ENCODE results near the gene CTDSPL.

The CTDSPL gene

DNA sequence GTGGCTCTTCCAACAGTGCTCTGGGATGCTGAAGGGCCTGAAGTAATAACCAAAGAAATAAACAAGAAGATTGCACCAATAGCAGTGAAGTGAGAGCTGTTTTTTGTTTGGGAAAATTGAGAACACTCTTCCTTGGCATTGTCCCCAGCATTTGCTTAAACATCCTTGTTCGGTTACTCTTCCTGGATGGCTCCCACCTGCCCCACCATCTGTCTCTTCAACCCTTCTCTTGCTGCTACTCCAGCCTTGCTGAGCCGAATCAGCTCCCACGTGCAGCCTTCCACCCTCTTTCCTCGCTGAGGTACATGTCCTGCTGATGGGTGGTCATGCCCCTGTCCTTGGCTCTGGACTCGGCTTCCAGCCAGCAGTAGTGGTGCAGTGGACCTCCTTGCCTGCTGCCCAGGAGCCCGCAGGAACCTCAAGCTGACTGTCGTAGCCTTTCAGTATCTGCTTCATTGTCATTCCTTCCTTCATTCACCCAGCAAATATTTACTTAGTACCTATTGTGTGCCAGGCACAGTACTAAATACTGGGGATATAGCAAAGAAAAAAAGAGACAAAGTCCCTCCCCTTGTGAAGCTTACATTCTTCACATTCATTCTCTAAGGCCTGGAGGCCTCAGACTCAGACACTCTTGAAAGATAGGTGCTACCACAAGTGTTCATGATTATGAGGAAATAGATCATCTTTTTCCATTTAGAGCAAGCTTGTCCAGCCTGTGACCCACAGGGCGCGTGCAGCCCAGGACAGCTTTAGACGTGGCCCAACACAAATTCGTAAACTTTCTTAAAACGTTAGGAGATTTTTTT lies 111.8 kb downstream of the CTDSPL start:
- no peak for DNase-seq (ENCODE audit: low read depth)
- H3K4me3 ChIP-seq (ENCODE audit: low read length): no peak overlapping the region
- TF ChIP-seq, protein P1, sequence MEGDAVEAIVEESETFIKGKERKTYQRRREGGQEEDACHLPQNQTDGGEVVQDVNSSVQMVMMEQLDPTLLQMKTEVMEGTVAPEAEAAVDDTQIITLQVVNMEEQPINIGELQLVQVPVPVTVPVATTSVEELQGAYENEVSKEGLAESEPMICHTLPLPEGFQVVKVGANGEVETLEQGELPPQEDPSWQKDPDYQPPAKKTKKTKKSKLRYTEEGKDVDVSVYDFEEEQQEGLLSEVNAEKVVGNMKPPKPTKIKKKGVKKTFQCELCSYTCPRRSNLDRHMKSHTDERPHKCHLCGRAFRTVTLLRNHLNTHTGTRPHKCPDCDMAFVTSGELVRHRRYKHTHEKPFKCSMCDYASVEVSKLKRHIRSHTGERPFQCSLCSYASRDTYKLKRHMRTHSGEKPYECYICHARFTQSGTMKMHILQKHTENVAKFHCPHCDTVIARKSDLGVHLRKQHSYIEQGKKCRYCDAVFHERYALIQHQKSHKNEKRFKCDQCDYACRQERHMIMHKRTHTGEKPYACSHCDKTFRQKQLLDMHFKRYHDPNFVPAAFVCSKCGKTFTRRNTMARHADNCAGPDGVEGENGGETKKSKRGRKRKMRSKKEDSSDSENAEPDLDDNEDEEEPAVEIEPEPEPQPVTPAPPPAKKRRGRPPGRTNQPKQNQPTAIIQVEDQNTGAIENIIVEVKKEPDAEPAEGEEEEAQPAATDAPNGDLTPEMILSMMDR (IDR thresholded peaks at IDR 0.05; ENCODE audit: insufficient read depth, low read depth, low read length, missing control alignments): no peak

DNA sequence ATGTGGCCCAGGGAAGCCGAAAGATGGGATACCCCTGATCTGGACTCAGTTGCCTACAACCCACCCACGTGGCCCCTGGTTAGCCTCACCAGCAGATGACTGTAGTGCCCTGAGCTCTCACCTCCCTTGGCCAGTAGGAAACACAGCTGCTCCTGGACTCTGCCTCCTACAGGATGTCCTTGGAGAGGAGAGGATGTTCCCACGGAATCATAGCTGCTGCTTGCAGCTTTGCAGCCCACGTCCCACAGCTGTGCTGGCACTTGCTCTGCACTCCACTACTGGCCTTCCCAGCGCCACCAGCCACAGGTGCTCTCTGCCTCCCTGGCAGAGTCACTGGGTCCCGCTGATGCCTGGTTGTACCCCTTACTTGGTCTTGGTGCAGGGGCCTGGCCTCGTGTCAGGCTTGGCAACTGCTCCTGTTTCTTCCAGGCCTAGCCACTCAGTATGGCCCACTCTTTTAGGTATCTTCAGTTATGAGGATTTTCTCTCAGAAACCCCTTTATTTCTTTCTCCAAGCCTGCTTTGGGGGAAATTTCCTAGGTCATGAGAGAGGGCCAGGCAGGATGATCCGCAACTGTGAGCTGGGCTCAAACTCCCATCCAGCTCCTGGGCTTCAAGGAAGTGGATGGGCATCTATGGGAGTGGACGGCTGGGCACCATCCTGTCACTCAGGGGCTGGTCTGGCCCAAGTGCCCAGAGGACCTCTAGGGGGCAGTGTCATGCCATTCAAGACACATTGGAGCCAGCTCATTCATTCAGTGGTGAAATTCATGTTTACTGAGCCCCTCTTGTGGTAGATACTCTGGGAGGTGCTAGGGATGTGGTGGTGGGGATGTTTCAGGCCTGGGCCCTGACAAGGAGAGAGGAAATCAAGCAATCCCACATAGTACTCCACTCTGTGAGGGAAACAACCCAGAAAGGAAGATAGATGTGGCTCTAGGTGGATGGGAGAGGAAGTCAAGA lies 112.7 kb downstream of the CTDSPL start:
- no peak overlapping the region for H3K4me3 ChIP-seq (ENCODE audit: low read length)
- DNase-seq (ENCODE audit: low read depth): peak; percentile 67
- TF ChIP-seq, protein P1 (IDR thresholded peaks at IDR 0.05; ENCODE audit: insufficient read depth, low read depth, low read length, missing control alignments): peak; percentile 78

DNA sequence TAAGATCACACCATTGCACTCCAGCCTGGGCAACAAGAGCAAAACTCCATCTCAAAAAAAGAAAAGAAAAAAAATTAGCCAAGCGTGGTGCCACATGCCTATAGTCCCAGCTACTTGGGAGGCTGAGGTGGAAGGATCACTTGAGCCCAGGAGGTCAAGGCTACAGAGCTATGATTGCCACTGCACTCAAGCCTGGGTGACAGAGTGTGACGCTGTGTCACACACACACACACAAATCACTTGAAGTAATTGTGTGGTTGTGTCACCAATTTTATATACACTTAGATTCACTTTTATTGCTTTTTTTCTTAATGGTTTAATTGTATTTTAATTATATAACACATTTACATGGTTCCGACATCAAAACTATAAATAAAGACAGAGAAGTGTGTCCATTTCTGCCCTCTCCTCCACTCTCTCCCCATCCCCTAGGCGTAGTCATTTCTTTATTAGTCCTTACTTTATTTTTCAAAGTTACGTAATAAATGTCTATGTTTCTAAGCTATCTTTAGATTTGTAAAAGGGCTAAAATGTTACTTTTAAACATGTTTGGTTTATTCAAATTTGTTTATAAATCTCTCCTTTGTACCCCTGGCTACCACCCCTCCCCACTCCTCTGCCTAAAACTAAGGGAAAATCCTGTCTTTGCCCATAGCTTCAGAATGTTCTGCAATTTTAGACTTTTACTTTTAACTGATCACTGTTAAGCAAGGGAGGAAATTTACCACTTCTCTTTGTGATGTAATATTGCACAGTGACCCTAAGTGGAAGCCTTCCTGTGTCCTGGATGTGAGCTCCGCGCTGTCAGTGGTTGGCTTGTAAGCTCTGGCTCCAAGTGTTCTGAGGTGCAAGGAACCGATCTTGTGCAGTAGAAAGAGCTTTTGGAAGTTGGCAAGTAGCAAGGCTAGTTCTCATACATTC lies 118.1 kb downstream of the CTDSPL start:
- TF ChIP-seq, protein P1 (IDR thresholded peaks at IDR 0.05; ENCODE audit: insufficient read depth, low read depth, low read length, missing control alignments): no peak
- no peak for DNase-seq (ENCODE audit: low read depth)
- H3K4me3 ChIP-seq (ENCODE audit: low read length): no peak overlapping the region

DNA sequence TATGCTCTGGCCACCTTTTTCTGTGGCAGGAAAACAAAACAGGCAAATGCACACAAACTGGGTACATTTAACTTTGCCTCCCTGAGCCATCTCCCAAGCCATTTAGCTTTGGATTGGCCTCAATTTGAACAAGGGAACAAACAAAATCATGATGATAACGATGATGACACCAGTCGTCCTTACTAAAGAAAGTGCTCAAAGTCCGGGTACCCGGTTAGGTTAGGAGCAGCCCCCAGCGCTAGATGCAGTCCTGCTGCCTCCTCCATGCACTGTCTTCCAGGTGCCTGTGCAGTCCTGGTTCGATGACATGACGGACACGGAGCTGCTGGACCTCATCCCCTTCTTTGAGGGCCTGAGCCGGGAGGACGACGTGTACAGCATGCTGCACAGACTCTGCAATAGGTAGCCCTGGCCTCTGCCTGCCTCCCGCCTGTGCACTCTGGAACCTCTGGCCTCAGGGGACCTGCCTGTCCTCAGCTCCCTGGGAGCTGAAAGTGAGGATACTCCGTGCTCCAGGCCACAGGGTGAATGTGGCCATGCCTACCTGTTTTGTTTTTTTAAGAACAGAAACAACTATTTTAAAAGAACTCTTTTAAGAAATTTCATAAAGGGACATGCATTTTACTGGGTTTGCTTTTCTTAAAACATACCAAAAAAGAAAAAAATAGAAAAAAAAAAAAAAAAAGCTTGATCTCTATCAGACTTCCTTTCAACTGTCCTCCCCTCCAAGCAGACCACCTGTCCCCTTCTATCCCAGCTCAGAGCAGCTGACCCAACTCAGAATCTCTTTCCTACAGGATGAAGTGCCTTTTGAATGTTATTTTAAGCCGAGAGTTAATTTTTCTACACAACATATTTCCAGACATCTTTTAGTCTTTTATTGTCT lies 119.0 kb downstream of the CTDSPL start:
- no peak overlapping the region for H3K4me3 ChIP-seq (ENCODE audit: low read length)
- no peak for DNase-seq (ENCODE audit: low read depth)
- TF ChIP-seq, protein P1 (IDR thresholded peaks at IDR 0.05; ENCODE audit: insufficient read depth, low read depth, low read length, missing control alignments): no peak

DNA sequence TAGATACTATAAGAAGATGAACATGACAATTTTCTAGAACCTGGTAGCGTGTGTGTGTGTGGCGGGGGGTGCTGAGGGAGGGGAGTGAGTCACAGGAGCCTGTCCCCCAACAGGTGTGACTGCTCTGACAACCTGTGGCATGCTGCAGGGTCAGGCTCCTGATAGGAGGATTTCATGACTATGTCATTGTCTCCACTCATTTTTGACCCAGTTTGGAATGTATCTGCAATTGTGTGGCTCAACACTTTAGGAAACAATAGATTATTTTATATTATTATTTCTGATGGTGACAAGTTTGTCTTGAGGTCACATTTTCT lies 119.6 kb downstream of the CTDSPL start:
- TF ChIP-seq, protein P1 (IDR thresholded peaks at IDR 0.05; ENCODE audit: insufficient read depth, low read depth, low read length, missing control alignments): no peak

More for the DNA sequence above, 119.6 kb downstream of the CTDSPL start:
- DNase-seq (ENCODE audit: low read depth): no peak
- no peak overlapping the region for H3K4me3 ChIP-seq (ENCODE audit: low read length)
